ENCODE results near the gene GRID2. TPM values are rescaled to one million over a fixed set of nuclear protein-coding genes. Genes with fewer than 3 reads are reported as not detected.

Gene GRID2
- total RNA-seq, 1 donor = not detected

GRCh38 chr4:93414041-93414550 is 1110.3 kb downstream of the GRID2 start:
- H2AFZ ChIP-seq (ENCODE audit: low read length) = no peak overlapping the region
- no peaks in the 10 kb centered on the region for H4K20me1 ChIP-seq (ENCODE audit: insufficient read depth, low read length)
- H3K27ac ChIP-seq (ENCODE audit: low read depth, low read length) = no peak overlapping the region
- H3K27me3 ChIP-seq (ENCODE audit: insufficient read depth, low read length) = no peaks in the 10 kb centered on the region
- no peaks in the 10 kb centered on the region for H3K9me3 ChIP-seq (ENCODE audit: low read depth, low read length)
- H3K79me2 ChIP-seq (ENCODE audit: insufficient read depth, low read length) = no peaks in the 10 kb centered on the region
- no peak overlapping the region for H3K4me2 ChIP-seq (ENCODE audit: insufficient read depth, low read length)
- DNase-seq (ENCODE audit: insufficient read length, low spot score, missing footprints) = no peak
- TF ChIP-seq CTCF (IDR thresholded peaks at IDR 0.05; ENCODE audit: extremely low read depth, low read depth, low read length) = no peak
- H3K36me3 ChIP-seq (ENCODE audit: insufficient read depth, low read length) = no peaks in the 10 kb centered on the region
- no peak overlapping the region for H3K4me3 ChIP-seq (ENCODE audit: insufficient read depth, low read length)
- no peaks in the 10 kb centered on the region for H3K4me1 ChIP-seq (ENCODE audit: insufficient read depth, low read length)

GRCh38 chr4:93416344-93417128 is 1112.8 kb downstream of the GRID2 start:
- Histone ChIP-seq H3K9me3 (ENCODE audit: low read depth, low read length) (no peaks in the 10 kb centered on the region), H3K27ac (ENCODE audit: low read depth, low read length) (no peak overlapping the region), H3K79me2 (ENCODE audit: insufficient read depth, low read length) (no peaks in the 10 kb centered on the region), H3K27me3 (ENCODE audit: insufficient read depth, low read length) (no peaks in the 10 kb centered on the region), H3K4me2 (ENCODE audit: insufficient read depth, low read length) (no peak overlapping the region), H3K4me1 (ENCODE audit: insufficient read depth, low read length) (no peaks in the 10 kb centered on the region), H2AFZ (ENCODE audit: low read length) (no peak overlapping the region), H4K20me1 (ENCODE audit: insufficient read depth, low read length) (no peaks in the 10 kb centered on the region), H3K4me3 (ENCODE audit: insufficient read depth, low read length) (no peak overlapping the region), H3K36me3 (ENCODE audit: insufficient read depth, low read length) (no peaks in the 10 kb centered on the region)
- no peak for TF ChIP-seq CTCF (IDR thresholded peaks at IDR 0.05; ENCODE audit: extremely low read depth, low read depth, low read length)
- no peak for DNase-seq (ENCODE audit: insufficient read length, low spot score, missing footprints)

GRCh38 chr4:93431371-93431770 is 1127.6 kb downstream of the GRID2 start:
- Histone ChIP-seq H2AFZ (ENCODE audit: low read length) (no peak overlapping the region), H3K9me3 (ENCODE audit: low read depth, low read length) (no peaks in the 10 kb centered on the region), H3K36me3 (ENCODE audit: insufficient read depth, low read length) (no peaks in the 10 kb centered on the region), H3K27me3 (ENCODE audit: insufficient read depth, low read length) (no peaks in the 10 kb centered on the region), H3K79me2 (ENCODE audit: insufficient read depth, low read length) (no peaks in the 10 kb centered on the region), H3K27ac (ENCODE audit: low read depth, low read length) (no peak overlapping the region), H3K4me1 (ENCODE audit: insufficient read depth, low read length) (no peaks in the 10 kb centered on the region), H3K4me2 (ENCODE audit: insufficient read depth, low read length) (no peak overlapping the region), H4K20me1 (ENCODE audit: insufficient read depth, low read length) (no peaks in the 10 kb centered on the region), H3K4me3 (ENCODE audit: insufficient read depth, low read length) (no peak overlapping the region)
- TF ChIP-seq CTCF (IDR thresholded peaks at IDR 0.05; ENCODE audit: extremely low read depth, low read depth, low read length) = no peak
- DNase-seq (ENCODE audit: insufficient read length, low spot score, missing footprints) = no peak

GRCh38 chr4:93433840-93434239 is 1130.1 kb downstream of the GRID2 start:
- no peak overlapping the region for H3K4me2 ChIP-seq (ENCODE audit: insufficient read depth, low read length)
- no peak overlapping the region for H3K4me3 ChIP-seq (ENCODE audit: insufficient read depth, low read length)
- H2AFZ ChIP-seq (ENCODE audit: low read length) = no peak overlapping the region
- no peaks in the 10 kb centered on the region for H3K9me3 ChIP-seq (ENCODE audit: low read depth, low read length)
- H3K27ac ChIP-seq (ENCODE audit: low read depth, low read length) = no peak overlapping the region
- H3K4me1 ChIP-seq (ENCODE audit: insufficient read depth, low read length) = no peaks in the 10 kb centered on the region
- H3K27me3 ChIP-seq (ENCODE audit: insufficient read depth, low read length) = no peaks in the 10 kb centered on the region
- no peaks in the 10 kb centered on the region for H4K20me1 ChIP-seq (ENCODE audit: insufficient read depth, low read length)
- TF ChIP-seq CTCF (IDR thresholded peaks at IDR 0.05; ENCODE audit: extremely low read depth, low read depth, low read length) = no peak
- no peaks in the 10 kb centered on the region for H3K36me3 ChIP-seq (ENCODE audit: insufficient read depth, low read length)
- no peak for DNase-seq (ENCODE audit: insufficient read length, low spot score, missing footprints)
- H3K79me2 ChIP-seq (ENCODE audit: insufficient read depth, low read length) = no peaks in the 10 kb centered on the region
